ENCODE measurements around the gene WDR37.

Gene WDR37

DNA sequence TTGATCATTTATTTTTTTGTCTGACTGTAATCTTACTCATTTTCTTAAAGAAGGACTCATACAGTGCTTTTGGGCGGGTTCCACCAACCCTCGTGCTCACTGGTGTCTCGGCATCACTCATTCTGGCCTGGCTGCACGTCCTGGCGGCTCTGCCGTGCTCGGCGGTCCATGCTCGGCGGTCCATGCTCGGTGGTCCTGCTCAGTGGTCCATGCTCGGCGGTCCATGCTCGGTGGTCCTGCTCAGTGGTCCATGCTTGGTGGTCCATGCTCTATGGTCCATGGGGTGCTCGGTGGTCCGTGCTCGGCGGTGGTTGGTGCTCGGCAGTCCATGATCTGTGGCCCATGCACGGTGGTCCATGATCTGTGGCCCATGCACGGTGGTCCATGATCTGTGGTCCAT is 72.5 kb downstream of the WDR37 start:
- H3F3A ChIP-seq (ENCODE audit: insufficient read depth, low read length): no peaks in the 10 kb centered on the region
- no peaks in the 10 kb centered on the region for H3K79me2 ChIP-seq (ENCODE audit: insufficient read depth, low read length)
- TF ChIP-seq, protein P1, sequence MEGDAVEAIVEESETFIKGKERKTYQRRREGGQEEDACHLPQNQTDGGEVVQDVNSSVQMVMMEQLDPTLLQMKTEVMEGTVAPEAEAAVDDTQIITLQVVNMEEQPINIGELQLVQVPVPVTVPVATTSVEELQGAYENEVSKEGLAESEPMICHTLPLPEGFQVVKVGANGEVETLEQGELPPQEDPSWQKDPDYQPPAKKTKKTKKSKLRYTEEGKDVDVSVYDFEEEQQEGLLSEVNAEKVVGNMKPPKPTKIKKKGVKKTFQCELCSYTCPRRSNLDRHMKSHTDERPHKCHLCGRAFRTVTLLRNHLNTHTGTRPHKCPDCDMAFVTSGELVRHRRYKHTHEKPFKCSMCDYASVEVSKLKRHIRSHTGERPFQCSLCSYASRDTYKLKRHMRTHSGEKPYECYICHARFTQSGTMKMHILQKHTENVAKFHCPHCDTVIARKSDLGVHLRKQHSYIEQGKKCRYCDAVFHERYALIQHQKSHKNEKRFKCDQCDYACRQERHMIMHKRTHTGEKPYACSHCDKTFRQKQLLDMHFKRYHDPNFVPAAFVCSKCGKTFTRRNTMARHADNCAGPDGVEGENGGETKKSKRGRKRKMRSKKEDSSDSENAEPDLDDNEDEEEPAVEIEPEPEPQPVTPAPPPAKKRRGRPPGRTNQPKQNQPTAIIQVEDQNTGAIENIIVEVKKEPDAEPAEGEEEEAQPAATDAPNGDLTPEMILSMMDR (IDR thresholded peaks at IDR 0.05; ENCODE audit: low read length): no peak
- no peak for TF ChIP-seq EZH2 (IDR thresholded peaks at IDR 0.05; ENCODE audit: borderline replicate concordance, low read length)
- H3K4me3 ChIP-seq (ENCODE audit: low read depth, low read length, poor library complexity, severe bottlenecking): no peak overlapping the region
- no peaks in the 10 kb centered on the region for H3K9me2 ChIP-seq (ENCODE audit: low read depth, low read length)
- H3K27ac ChIP-seq (ENCODE audit: low read depth, low read length, poor library complexity, severe bottlenecking): no peak overlapping the region
- H3K4me1 ChIP-seq (ENCODE audit: insufficient read depth, low read length, severe bottlenecking): no peaks in the 10 kb centered on the region
- no peaks in the 10 kb centered on the region for H3K9me3 ChIP-seq (ENCODE audit: low read length)
- H3K27me3 ChIP-seq (ENCODE audit: insufficient read depth, low read length): no peaks in the 10 kb centered on the region
- no peak overlapping the region for H3K9ac ChIP-seq (ENCODE audit: low read length)
- H4K20me1 ChIP-seq (ENCODE audit: insufficient read depth, low read length): no peaks in the 10 kb centered on the region
- H3K4me2 ChIP-seq (ENCODE audit: low read length): no peak overlapping the region
- peaks cover 62% of the 10 kb centered on the region for H3K36me3 ChIP-seq (ENCODE audit: insufficient read depth, low read length)
- H2AFZ ChIP-seq (ENCODE audit: low read length): no peak overlapping the region

DNA sequence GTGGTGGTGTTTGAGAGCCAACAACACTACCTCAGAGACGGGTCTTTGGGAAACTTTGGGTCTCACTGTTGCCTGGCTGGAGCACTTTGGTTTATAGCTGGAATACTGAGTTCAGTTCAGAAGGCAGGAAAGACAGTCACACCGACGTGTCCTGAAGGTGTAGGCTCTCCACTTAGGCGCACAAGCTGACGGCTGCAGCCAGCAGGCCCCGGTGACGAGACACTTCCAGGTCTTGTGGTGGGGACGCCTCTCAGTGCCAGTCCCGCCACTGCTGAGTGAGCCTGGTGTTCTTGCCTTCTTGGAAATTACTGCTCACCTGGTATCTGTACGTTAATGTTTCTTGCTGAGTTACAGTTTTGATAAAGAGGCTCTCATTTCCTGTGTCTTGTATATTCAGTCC is 74.0 kb downstream of the WDR37 start:
- Histone ChIP-seq H3K9me3 (ENCODE audit: low read length) (no peaks in the 10 kb centered on the region), H3K9me2 (ENCODE audit: low read depth, low read length) (no peaks in the 10 kb centered on the region), H3K9ac (ENCODE audit: low read length) (no peak overlapping the region), H3F3A (ENCODE audit: insufficient read depth, low read length) (no peaks in the 10 kb centered on the region), H3K4me1 (ENCODE audit: insufficient read depth, low read length, severe bottlenecking) (no peaks in the 10 kb centered on the region), H3K27me3 (ENCODE audit: insufficient read depth, low read length) (no peaks in the 10 kb centered on the region), H3K79me2 (ENCODE audit: insufficient read depth, low read length) (no peaks in the 10 kb centered on the region), H3K4me2 (ENCODE audit: low read length) (no peak overlapping the region), H3K4me3 (ENCODE audit: low read depth, low read length, poor library complexity, severe bottlenecking) (no peak overlapping the region), H3K36me3 (ENCODE audit: insufficient read depth, low read length) (peaks cover 46% of the 10 kb centered on the region), H4K20me1 (ENCODE audit: insufficient read depth, low read length) (no peaks in the 10 kb centered on the region), H2AFZ (ENCODE audit: low read length) (no peak overlapping the region), H3K27ac (ENCODE audit: low read depth, low read length, poor library complexity, severe bottlenecking) (no peak overlapping the region)
- TF ChIP-seq, protein P1 (IDR thresholded peaks at IDR 0.05; ENCODE audit: low read length): no peak
- TF ChIP-seq EZH2 (IDR thresholded peaks at IDR 0.05; ENCODE audit: borderline replicate concordance, low read length): no peak

DNA sequence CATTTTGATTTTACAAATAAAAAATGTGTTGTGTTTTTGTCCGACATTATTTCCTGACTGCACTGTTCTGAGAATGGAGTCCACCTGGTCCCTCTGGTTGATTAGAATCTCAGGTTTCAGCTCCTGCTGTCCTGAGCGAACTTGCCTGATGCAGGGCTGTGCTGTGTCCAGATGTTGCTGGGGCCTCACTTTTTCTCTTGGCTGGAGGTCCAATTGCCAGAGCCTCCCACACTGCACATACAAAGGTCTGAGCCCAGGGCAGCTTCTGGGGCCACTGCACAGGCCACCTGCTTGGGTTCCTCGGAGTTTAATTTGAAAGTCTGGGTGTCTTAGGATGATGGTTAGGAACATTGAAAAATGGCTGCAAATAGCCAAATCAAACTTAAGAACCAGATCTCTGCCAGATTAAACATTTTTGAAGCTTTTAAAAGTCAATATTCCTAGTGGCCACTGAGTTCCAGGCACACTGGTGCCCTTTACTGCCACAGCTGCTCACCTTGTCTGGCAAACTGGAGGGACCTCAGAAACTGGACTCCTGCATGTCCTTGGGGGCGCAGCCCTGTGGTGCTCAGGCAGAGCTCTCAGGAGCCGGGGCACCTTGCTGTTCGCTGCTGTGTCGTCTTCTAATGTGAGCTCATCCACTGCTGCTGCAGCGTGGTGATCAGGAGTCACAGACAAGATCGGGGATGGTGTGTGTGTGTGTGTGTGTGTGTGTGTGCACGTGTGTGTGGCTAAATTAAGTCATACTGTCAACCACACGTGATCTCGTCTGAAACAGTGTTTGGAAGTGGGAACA is 75.0 kb downstream of the WDR37 start:
- no peak overlapping the region for H2AFZ ChIP-seq (ENCODE audit: low read length)
- H3K9ac ChIP-seq (ENCODE audit: low read length): no peak overlapping the region
- no peaks in the 10 kb centered on the region for H3K79me2 ChIP-seq (ENCODE audit: insufficient read depth, low read length)
- no peaks in the 10 kb centered on the region for H4K20me1 ChIP-seq (ENCODE audit: insufficient read depth, low read length)
- H3K9me2 ChIP-seq (ENCODE audit: low read depth, low read length): no peaks in the 10 kb centered on the region
- H3K4me2 ChIP-seq (ENCODE audit: low read length): no peak overlapping the region
- no peak overlapping the region for H3K27ac ChIP-seq (ENCODE audit: low read depth, low read length, poor library complexity, severe bottlenecking)
- H3K27me3 ChIP-seq (ENCODE audit: insufficient read depth, low read length): no peaks in the 10 kb centered on the region
- H3K4me3 ChIP-seq (ENCODE audit: low read depth, low read length, poor library complexity, severe bottlenecking): no peak overlapping the region
- H3K36me3 ChIP-seq (ENCODE audit: insufficient read depth, low read length): peaks cover 42% of the 10 kb centered on the region
- TF ChIP-seq EZH2 (IDR thresholded peaks at IDR 0.05; ENCODE audit: borderline replicate concordance, low read length): no peak
- TF ChIP-seq, protein P1 (IDR thresholded peaks at IDR 0.05; ENCODE audit: low read length): no peak
- H3F3A ChIP-seq (ENCODE audit: insufficient read depth, low read length): no peaks in the 10 kb centered on the region
- H3K4me1 ChIP-seq (ENCODE audit: insufficient read depth, low read length, severe bottlenecking): no peaks in the 10 kb centered on the region
- no peaks in the 10 kb centered on the region for H3K9me3 ChIP-seq (ENCODE audit: low read length)

All from OCI-LY1 (cell line).